ENCODE measurements around the gene TBPL1. TPM values are rescaled to one million over a fixed set of nuclear protein-coding genes. Genes with fewer than 3 reads are reported as not detected.

The TBPL1 gene
- polyA plus RNA-seq, 1 donor: 53.9 TPM

Other genes with a start within 250 kb of the TBPL1 start
- 202 TPM for gene TCF21, start 64.1 kb upstream of the TBPL1 start, polyA plus RNA-seq (ENCODE audit: insufficient read length)
- 4.3 TPM for gene SLC2A12, start 99.4 kb downstream of the TBPL1 start, polyA plus RNA-seq (ENCODE audit: insufficient read length)